ENCODE measurements around the gene DNAH7.

The DNAH7 gene

DNA sequence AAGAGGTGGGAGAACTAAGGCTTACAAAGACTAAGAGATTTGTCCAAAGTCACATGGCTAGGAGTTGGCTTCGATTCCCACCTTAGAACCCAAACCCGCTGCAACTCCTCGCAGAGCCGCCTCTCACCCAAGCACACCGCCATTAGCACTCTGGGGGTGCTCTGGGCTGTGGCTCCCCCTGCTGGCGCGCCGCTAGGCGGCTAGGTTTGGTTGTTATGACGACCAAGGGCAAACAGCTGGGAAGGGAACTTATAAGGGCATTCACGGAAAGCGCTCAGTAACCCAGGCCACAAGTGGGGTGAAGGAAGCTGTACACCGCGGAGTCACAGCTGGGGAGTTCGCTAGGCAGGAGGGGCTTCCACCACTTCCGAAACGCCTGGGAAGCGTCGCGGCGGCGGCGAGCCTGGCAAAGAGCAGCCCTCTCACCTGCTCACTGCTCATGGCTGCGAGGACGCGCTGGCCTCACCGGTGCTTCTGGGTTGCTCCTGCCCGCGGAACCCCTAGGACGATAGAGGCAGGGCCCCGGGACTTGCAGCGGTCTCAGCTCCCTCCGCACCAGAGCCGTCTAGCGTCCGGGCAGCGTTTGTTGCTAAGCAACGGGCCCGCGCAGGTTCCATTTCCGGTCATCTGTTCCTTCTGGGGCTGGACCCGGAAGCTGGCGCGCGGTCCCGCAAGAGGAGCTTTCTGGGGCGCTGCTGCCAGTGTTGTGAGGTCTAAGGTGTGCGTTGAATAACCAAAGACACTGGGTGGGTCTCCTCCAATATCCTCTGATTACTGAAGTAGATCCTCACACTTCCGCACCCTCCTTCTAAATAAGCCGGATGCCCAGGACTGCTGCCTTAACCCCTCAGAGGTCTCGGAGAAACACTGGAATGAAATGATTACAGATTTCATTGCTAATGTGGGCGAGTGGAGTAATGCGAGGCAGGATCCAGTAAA is at the start of gene DNAH7:
Gene DNAH7, minus strand, starts transcription at position 567 of the 939 bp plus-strand sequence. Its CDS starts 126 bp downstream, at position 441.
- DNase-seq (ENCODE audit: low read depth), result peak; percentile 81

DNA sequence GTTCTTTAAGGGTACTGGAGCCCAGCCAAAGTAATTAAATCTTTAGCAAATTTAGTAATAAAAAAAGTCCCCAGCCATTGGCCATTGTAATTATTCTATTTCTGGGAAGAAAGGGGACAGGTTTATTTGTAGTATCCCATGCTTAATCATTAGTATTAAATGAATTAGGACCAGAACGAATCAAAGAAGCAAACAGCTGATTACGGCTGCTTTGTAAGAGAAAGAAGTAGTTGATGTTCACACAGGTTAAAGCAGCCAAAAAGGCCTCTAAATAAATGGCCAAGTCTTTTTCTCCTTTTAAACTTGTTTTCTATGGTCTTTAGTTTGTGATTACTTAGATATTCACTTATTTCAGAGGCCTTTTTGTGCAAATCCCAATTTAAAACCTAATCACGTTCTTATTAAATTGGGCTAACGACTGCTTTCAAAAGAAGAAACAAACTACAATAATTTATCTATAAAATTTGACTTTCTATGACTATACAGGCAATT is 48.6 kb upstream of the DNAH7 start:
- DNase-seq (ENCODE audit: low read depth), result no peak

DNA sequence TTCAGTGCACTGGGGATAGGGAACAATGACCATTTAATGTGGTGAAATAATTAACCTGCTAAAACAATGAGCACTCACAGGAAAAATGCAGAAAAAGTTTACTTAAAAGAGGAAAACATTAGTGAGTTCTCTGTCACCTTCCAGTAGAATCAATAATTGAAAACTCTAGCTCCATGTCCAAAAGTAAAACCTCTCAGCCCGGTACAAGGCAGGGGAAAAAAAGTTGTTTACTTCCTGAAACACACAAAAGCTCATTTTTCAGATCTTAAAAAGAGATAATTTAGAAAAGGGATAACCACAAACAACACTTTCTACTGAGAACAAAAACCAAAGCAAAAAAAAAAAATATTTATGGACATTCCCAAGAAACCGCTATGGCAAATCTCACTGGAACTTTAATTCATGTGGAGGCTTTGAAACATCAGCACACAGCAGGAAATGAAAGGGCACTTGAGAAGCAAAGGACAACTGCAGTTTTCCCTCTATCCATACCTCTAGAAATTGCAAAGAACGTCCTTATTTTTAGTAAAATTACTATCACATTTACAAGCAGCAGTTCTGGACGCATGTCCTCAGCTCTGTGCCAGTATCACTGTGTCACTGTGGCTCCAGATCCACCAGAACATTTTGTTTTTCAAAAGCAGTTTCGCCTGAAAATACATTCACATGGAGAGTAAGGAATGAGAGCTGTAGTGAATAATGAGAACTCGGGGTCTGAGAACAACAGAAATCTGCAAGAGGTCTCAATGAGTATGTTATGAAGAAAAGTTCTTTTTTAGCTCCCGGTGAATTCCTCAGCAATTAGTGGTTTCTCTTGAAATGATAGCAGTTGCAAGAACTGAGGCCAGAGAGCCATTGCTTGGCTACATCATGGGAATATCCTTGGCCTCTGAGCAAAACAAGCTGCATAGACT is 44.7 kb upstream of the DNAH7 start:
- no peak for DNase-seq (ENCODE audit: low read depth)

DNA sequence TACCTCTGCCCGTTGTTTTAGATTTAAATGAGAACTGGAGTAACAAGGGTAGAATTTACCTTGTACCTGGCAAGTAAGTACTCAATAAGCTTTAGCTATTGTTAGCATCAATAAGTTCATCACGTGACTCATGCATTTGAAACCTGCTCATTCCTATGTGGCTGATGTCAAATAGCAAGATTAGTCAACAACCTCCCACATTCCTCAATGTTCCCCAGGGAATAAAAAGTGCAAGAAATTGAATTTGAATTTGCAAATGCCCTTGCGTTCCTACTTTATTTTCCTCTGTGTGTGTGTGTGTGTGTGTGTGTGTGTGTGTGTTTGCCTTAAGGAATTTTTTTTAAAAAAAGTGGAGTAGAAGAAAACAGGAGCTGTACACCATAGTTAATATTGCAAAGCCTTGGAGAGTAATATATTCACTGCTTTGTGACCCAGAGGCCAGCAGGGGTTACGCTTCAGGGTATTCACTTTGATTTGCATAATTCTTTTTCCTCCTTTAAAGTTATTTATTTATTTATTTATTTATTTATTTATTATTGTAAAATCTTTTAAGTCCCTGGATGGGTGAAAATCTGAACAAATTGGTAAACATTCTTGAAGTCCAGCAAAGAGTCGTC is 43.9 kb upstream of the DNAH7 start:
- DNase-seq (ENCODE audit: low read depth), result no peak

- no peak for DNase-seq (ENCODE audit: low read depth)
Observed at GRCh38 chr2:196108604-196109003, 40.0 kb upstream of the DNAH7 start.

DNA sequence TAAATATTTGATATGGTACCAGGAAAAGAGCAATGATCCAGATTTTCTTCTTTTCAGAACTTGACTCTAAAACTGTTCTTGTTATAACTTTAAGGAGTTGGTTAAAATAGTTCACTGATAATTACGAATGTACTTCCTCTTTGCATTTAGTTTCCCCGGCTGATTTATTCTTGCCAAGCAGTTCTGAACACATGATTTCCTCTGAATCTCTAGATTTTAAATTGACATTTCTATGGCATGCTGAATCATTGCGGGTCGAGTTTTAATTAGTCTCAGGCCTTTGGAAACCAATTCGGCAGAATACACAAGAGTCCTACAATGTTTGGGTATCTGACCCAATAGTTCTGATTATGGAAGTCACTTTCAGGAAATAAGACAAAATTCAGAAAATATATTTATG is 37.3 kb upstream of the DNAH7 start:
- no peak for DNase-seq (ENCODE audit: low read depth)

DNA sequence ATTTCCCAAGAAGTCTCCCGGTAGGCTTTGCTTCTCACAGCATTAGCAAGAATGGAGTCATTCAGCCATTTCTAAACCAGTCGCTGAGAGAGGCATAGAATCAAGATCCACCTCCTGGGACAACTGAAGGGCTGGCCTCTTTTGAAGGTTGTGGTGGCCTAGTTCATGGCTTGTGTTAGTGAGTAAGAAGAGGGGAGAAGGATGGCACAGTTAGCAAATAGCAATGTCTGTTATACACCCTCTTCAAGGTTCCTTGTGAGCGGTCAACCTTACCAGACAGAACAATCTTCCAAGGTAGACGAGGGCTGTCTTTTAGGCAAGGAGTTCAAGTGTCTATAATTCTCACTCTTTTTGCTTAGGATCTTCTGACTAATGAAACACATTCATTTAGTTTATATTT is 35.4 kb upstream of the DNAH7 start:
- DNase-seq (ENCODE audit: low read depth), result no peak

DNA sequence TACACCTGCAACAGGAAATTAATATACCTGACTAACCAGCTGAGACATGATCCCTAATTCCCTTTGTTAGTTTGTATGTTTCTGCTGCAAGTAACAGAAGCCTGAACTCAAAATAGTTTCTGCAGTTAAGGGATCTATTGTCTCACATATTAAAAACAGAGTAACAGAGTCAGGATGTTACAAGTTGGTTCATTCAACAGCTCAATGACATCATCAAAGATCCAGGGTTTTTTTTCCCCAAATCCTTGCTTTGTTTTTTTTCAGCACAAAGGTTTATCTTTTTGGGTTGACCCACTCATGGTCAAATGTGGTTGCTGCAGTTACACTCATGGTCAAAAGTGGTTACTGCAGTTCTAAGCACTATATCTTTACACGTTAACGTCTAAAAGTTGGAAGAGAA is 35.0 kb upstream of the DNAH7 start:
- DNase-seq (ENCODE audit: low read depth), result no peak

GRCh38 chr2:196101325-196101991 is 32.8 kb upstream of the DNAH7 start:
- no peak for DNase-seq (ENCODE audit: low read depth)

DNA sequence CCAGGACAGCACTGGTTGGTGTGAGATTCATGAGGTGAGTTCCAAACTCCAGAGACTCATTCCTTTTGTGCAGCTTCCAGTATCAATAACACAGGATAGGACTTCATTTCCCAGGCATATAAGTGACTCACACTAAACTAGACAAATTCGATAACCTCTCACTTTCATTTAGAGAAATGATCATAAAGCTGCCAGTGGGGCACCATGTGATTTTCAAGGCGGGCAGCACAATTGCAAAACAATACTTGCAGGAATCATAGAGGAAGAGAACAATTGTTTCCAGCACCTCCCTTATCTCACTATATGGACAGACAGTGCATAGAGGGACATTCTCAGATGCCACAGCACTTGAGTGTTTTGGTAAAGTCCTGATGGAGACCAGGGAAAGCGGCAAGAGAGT is 31.3 kb upstream of the DNAH7 start:
- DNase-seq (ENCODE audit: low read depth), result no peak

DNA sequence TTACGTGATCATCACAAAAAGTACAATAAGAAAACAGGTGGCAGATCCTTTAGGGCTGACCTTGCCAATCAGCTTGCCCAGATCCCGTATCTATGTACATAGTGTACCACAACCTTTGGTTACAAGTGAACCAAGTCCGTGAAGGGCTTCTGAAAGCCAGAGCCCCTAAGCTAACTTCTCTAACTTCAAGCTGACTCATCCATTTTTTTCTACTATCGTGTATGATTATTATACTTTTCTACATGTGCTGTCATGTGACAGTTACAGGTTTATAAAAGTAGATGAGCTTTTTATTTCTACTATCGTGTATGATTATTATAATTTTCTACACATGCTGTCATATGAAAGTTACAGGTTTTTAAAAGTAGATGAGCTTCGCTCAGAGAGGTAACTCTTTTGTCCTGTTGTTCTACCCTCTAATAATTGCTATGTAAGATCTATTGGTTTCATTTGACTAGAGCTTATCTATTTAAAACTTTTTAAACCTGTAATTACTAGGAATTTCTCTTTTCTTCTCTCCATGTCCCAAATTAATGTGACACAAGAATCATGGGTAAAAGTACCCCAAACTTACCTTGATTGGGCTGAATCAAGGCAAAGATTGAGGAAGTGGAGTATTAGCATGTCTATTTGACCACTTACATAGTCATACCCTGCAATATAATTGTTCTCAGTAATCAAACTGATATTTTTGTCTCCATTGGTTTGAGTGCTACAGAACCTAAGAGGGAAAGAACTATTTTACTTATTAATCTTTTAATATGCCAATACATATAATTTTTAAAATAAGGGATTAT is 29.4 kb upstream of the DNAH7 start:
- DNase-seq (ENCODE audit: low read depth), result no peak

DNA sequence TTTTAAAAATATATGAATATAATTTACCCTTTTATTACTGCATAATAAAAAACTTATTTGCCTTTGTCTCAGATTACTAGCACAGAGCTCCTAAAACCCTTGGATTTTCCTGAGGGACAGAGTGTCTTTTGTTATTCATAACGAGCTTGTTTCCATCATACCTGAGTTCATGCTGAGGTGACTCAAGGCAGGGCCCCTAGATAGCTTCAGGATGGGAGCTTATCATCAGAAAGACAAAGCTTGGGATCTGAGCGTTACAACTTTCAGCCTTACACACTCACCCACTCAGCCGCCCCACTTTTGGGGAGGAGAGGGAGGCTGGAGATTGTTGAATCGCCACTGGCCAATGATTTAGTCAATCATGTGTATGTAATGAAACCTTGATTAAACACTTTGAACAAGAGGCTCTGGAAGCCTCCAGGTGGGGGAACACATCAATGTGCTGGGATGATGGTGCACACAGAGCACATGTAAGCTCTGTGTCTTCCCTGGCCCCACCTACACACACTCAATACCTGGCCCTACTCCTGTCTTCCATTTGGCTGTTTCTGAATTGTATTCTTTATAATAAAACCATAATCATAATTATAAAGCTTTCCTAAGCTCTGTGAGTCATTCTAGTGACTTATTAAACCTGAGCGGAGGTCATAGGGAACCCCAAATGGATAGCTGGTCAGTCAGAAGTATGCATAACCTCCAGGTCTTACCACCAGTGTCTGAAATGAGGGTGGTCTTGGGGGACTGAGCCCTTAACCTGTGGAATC is 28.5 kb upstream of the DNAH7 start:
- DNase-seq (ENCODE audit: low read depth), result no peak

DNA sequence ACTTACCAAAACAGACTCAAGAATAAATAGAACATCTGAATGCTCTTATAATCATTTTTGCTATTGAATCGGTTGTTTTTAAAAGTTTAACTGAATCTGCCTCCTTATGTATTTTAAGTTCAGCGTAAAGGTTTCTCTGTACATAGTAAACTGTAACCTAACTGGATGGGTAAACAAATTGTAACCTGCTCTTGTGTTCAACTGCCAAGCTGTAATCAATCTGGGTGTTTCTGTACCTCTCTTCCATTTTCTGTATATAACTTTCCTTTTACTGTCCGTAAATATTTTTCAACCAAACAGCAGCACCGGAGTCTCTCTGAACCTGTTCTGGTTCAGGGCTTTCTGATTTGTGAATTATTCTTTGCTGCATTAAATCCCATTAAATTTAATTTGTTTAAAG is 27.6 kb upstream of the DNAH7 start:
- no peak for DNase-seq (ENCODE audit: low read depth)

DNA sequence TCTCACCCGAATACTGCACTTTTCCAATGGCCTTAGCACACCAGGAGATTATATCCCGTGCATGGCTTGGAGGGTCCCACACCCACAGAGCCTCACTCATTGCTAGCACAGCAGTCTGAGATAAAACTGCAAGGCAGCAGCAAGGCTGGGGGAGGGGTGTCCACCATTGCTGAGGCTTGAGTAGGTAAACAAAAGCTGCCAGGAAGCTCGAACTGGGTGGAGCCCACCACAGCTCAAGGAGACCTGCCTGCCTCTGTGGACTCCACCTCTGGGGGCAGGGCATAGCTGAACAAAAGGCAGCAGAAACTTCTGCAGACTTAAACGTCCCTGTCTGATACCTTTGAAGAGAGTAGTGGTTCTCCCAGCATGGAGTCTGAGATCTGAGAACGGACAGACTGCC is 20.8 kb upstream of the DNAH7 start:
- peak; percentile 6 for DNase-seq (ENCODE audit: low read depth)

DNA sequence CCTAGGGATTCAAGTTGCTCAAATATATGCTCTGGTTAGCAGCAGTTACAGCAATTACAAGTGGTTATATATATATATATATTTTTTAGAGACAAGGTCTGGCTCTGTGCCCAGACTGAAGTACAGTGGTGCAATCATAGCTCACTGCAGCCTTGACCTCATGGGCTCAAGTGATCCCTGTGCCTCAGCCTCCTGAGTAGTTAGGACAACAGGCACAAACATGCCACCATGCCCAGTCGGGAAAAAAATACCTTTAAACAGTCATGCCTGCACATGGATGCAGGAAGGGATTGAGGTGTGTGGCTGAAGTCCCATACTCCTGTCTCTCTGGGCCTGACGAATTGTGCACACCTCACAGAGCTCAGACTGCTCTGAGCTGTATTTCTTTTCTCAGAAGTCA is 19.6 kb upstream of the DNAH7 start:
- DNase-seq (ENCODE audit: low read depth), result no peak

- no peak for DNase-seq (ENCODE audit: low read depth)
Observed at GRCh38 chr2:196086517-196087368, 18.1 kb upstream of the DNAH7 start.

GRCh38 chr2:196083601-196084000 is 15.0 kb upstream of the DNAH7 start:
- no peak for DNase-seq (ENCODE audit: low read depth)

- no peak for DNase-seq (ENCODE audit: low read depth)
Observed at GRCh38 chr2:196080526-196080925, 11.9 kb upstream of the DNAH7 start.

DNA sequence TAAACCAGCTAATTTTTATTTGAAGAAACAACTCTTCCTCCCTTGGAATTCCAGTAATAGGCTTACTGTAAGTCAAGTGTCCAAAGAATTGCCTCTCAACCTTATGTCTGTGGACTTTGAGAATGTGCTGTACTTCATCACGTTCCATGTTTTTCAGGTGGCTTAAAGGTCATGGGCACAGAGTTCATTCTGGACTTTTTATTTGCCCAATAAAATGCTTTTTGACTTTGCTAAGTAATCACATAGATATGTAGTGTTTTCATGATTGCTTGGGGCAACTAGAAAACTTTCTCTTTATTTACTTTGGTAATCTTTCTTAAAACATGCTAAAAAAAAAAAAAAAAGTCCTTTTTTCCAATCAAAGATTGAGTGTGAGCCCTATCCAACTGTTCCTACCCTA is 10.4 kb upstream of the DNAH7 start:
- DNase-seq (ENCODE audit: low read depth), result no peak

Measured in activated T-helper 1 cell treated with Interleukin-2 at 50 U/mL for 16 hours (primary cell).